NCI-H1436 (cell line): ENCODE results near the gene PTCH2.
"Not testable (repeated sequence)": the region's sequence is repeated elsewhere in the genome, so short reads cannot be mapped to it uniquely, and the experiment has no call there.

Experiments used
- DNase-seq: peaks from one replicate; lab custom pipeline; 2025; lab: John Stamatoyannopoulos, UW

PTCH2 gene

DNA sequence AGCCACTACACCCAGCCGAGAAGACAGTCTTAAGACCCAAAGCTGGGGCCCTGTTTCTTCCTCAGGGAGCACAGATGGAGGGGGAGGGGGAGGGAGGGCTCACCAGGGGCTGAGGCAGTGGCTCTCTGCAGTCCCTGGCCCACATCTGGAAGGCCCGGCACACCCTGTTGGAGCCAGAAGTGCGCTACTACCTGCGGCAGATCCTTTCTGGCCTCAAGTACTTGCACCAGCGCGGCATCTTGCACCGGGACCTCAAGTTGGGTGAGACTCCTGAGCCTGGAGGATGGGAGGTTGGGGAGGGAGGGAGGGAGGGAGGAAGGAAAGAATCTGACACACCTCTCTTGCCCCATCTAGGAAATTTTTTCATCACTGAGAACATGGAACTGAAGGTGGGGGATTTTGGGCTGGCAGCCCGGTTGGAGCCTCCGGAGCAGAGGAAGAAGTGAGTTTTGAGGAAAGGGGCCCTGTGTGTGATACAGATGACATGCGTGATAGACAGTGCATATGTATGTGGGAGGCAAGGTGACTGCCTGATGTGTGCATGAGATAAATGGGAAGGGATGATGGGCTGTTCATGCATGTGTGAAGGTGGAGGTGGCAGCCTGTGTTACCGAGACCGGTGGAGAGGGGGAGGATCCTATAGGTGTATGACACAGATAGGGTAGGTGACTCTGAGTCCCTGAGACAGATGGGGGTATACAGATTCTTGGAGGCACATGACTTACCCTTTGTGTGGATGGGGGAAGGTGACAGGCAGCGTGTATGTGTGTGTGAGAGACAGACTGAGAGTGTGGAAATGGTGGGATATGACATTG lies 41.4 kb downstream of the PTCH2 start:
- DNase-seq, result no peak

DNA sequence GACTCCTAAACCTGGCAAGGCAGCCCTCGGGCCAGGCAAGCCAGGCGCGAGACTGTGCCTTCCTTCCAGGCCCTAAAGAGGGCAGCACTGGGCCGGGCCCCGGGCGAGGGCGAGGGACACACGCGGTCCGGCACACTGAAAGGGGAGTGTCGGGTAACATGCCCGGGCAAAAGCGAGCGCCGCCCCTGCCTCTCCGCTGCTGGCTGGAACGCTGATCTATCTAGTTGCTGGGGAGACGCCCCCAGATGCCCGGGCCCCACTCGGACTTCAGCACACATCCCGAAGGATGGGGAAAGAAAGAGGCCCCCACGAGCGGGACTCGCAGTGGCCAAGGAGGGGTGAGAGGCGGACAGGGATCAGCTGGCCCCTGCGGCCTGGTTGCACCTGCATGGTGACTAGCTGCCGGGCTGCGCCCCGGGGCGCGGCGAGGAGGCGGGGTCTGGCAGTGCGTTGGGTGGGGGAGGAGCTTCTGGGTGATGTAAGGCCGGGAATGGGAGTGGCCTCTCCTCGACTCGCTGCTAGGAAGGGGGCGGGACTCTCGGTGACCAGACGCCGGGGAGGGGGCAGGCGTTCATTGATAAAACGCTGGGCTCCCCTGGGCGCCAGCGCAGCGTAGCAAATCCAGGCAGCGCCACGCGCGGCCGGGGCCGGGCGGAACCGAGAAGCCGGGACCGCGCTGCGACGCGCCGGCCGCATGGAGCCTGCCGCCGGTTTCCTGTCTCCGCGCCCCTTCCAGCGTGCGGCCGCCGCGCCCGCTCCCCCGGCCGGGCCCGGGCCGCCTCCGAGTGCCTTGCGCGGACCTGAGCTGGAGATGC lies 43.1 kb downstream of the PTCH2 start, which contains the start of gene PLK3:
PLK3 (plus strand) TSS at position 608 of the 815 bp plus-strand sequence; CDS start at position 695, 87 bp downstream.
- DNase-seq, result peak; percentile 97

DNA sequence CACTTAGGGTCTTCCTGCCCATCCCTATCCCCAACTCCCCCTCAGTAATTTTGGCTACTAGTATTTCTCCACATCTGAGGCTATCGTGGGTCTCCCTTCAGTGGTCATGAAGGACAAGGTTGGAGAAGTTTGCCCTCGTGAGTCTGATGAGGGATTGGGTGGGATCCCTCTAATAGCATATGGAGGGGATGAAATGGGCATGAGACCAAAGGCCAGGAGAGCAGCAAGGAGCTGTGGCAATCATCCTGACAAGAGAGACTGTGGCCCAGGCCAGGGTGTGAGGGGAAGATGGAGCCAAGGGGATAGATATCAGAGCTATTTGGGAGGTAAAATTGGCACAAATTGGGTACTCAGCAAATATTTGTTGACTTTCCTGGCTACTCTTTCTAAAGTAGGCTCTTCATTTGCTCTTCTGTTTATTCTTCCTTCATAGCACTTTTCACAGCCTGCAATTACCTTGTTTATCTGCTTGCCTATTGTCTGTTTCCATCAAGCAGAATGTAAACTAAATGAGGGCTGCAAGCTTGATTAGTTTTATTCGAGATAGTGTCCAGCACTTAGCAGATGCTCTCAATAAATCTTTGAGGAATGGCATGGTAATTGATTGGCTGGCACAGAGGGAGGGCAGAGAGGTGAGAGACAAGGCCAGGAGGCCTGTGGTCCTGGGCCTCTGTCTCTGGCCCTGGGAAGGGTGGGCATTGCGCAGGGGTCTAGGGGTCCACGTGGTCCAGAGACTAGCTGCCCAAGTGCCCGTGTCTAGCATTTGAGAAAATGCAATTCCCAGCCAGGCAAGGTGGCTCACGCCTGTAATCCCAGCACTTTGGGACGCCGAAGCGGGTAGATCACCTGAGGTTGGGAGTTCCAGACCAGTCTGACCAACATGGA lies 44.3 kb downstream of the PTCH2 start:
- peak; percentile 20 for DNase-seq

DNA sequence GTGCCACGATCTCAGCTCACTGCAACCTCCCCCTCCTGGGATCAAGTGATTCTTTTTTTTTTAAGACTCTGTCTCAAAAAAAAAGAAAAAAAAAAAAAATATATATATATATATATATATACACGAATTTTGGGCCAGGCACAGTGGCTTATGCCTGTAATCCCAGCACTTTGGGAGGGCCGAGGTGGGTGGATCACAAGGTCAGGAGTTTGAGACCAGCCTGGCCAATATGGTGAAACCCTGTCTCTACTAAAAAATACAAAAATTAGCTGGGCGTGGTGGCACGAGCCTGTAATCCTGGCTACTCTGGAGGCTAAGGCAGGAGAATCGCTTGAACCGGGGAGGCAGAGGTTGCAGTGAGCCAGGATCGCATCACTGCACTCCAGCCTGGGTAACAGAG lies 45.2 kb downstream of the PTCH2 start:
- not testable (repeated sequence) for DNase-seq

- DNase-seq, result no peak
These were observed 50.1 kb downstream of the PTCH2 start for GRCh38 chr1:44792736-44793502.

DNA sequence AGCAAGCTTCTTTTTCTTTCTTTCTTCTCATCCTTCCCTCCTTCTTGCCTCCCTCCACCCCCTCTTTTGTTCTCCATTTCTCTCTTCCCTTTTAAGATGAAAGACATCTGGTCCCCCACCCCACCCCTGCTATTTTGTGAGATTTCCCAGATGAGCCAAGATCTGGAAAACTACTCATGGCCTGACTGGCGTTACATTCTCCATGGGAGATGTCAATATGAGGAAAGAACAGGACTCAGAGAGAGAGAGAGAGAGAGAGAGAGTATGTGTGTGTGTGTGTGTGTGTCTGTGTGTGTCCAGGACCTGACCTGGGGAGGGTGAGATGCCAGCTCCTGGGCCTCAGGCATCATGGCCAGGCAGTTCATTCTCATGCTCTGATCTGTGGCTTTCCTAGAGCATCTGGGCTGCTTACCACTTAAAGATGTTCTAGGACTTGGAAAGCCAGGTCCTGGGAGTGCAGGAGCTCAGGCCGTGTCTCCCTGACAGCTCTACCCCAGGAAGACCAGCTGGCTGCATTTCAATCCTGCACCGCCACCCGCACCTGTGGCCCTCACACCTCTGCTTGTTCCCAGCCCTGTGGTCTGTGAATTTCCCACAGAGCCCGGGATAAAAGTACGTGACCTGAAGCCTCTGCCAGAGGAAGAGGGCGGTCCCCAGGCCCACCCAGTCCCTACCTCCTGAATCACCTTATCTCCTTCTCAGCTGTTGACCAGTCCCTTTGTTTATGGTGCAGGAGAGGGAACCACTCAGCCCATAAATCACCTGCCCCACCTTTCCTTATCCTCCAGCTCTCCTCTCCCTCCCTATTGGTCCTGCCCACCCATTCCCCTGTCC lies 51.9 kb downstream of the PTCH2 start:
- no peak for DNase-seq

GRCh38 chr1:44788120-44788860 lies 54.8 kb downstream of the PTCH2 start, which contains the start of gene BEST4:
Gene BEST4 (minus strand): TSS chr1:44788170. CDS start chr1:44787705, 465 bp downstream.
- no peak for DNase-seq

DNA sequence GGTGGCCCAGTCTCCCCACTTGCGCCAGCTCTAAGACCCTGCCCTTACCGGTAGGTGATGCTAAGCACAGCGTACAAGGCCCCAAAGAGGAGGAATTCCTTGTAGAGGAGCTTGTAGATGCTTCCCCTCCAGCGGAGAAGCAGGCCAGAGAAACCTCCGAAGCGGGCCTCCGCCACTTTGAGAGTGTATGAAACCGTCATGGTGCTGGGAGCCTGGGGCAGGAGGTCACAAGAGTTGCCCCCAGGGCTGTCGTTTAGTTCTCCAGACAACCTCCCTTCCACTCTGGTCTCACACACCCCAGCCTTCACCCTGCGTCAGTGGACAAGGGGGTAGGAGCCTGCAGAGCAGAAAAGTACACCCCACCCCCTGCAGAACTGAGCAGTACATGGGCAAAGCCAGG lies 55.5 kb downstream of the PTCH2 start:
- no peak for DNase-seq

DNA sequence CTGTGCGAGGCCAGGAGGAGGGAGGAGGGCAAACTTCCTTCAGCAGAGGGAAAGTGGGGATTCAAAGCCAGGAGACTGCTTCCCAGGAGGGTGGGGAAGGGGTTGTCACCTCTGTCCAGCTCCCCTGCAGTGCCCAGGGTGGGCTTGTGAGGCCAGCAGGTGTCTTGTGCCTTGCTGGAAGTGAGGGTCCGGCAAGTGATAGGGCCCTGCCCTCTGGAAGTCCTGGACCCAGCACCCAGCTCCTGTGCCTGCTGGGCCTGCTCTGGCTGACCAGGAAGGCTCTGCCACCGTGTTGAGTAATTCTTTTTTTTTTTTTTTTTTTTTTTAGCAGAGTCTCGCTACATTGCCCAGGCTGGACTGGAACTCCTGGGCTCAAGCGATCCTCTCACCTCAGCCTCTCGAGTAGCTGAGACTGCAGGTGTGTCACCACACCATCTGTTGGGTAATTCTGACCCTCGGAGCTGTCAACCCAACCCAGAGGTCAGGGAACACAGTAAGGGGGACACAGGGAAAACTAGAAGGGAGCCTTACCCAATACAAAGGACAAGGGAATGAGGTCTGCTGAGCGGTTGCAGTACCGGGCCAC lies 56.1 kb downstream of the PTCH2 start:
- DNase-seq, result no peak

- peak; percentile 45 for DNase-seq
These were observed 56.8 kb downstream of the PTCH2 start for GRCh38 chr1:44786138-44786840.

GRCh38 chr1:44785501-44786137 lies 57.4 kb downstream of the PTCH2 start:
- DNase-seq, result no peak

DNA sequence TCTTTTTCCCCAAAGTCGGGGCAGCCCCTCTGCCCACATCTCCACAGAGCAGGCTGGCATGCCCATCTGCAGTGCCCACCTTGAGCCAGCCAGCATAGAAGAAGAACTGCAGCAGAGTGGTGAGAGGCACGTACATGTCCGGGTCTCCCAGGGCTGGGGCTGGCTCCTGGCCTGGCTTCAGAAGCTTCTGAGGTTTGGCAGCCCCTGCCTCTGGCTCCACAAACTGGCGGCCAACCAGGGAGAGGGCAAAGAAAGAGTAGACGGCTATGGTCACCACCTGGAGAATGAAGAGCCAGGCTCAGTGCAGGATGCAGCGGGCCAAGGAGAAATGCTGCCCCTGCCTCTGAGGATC lies 58.0 kb downstream of the PTCH2 start:
- DNase-seq, result no peak

- DNase-seq, result no peak
These were observed 58.7 kb downstream of the PTCH2 start for GRCh38 chr1:44784094-44785028.

GRCh38 chr1:44783697-44784093 lies 59.4 kb downstream of the PTCH2 start:
- DNase-seq, result no peak

- no peak for DNase-seq
These were observed 62.4 kb downstream of the PTCH2 start for GRCh38 chr1:44780583-44781121.

DNA sequence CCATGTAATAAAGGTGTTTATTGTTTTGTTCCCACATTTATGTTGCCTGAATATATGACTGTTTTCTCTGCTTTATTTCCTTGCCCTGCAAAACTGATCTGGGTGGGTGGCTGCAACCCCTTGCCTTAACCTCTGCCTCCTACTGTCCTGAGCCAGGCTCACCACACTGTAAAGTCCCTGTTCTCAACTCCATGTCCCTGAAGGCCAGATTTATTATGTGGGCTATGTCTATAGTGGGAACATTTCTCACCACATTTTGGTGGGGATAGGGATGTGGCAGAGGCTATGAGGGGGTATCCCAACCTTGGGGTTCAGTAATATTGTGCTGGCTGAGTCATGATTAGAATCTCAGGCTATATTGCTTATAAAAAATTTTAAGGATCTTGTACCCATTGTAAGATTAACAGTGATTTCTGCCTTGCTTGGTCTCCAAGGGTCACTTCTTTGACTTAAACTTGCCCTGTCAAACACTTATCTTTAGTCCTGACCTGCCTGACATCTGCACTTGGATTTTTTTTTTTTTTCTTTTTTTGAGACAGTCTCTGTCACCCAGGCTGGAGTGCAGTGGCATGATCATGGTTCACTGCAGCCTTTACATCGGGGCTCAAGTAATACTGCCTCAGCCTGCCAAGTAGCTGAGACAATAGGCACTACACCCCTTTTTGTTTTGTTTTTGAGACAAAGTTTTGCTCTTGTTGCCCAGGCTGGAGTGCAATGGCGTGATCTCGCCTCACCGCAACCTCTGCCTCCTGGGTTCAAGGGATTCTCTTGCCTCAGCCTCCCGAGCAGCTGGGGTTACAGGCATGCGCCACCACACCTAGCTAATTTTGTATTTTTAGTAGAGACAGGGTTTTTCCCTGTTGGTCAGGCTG lies 64.1 kb downstream of the PTCH2 start:
- DNase-seq, result no peak
